OCI-LY3 (cell line): ENCODE results near the gene TCTN1.

Experiments used
- EZH2phosphoT487 ChIP-seq: fragments of 200-600 bp; shearing (Covaris generic); IDR thresholded peaks from 2 replicates; pipeline ENCODE4 v1.6.1; 2018; ENCODE audit warnings: antibody characterized with exemption, mixed run types, low read depth
- TF ChIP-seq, protein P1 (sequence below): fragments of 200-600, 300-600 bp; sonication (generic); IDR thresholded peaks from 2 replicates; pipeline ENCODE4 v1.5.1; 2014; ENCODE audit warnings: antibody characterized with exemption, low read length, low read depth

DNA sequence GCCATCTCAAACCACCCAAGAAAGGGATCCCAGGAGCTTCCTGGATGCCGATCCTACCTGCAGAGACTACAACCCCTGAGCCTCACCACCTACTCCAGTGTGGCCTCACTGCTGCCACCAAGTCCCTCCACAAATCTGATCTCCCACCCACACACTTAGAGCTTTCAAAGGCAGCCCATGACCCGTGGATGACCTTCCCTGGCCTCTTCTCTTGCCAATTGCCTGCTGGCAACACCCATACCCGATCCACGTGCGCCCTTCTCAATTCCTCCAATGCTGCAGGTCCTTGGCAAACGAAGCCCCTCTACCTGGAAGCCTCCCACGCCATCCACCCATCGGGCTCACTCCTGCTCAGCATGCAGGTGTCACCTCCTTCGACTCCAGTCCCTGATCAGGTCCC lies 44.3 kb downstream of the TCTN1 start:
- TF ChIP-seq, protein P1, sequence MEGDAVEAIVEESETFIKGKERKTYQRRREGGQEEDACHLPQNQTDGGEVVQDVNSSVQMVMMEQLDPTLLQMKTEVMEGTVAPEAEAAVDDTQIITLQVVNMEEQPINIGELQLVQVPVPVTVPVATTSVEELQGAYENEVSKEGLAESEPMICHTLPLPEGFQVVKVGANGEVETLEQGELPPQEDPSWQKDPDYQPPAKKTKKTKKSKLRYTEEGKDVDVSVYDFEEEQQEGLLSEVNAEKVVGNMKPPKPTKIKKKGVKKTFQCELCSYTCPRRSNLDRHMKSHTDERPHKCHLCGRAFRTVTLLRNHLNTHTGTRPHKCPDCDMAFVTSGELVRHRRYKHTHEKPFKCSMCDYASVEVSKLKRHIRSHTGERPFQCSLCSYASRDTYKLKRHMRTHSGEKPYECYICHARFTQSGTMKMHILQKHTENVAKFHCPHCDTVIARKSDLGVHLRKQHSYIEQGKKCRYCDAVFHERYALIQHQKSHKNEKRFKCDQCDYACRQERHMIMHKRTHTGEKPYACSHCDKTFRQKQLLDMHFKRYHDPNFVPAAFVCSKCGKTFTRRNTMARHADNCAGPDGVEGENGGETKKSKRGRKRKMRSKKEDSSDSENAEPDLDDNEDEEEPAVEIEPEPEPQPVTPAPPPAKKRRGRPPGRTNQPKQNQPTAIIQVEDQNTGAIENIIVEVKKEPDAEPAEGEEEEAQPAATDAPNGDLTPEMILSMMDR = no peak
- no peak for TF ChIP-seq EZH2phosphoT487
